PC-3 (cell line): Measurements from ENCODE around the gene CNPY3. TPM values are rescaled to one million over a fixed set of nuclear protein-coding genes. Genes with fewer than 3 reads are reported as not detected.
A peak's percentile ranks its signal among the peaks of the same experiment; 100 is the strongest.

Experiments used
- ATAC-seq: fragments of 200-7000 bp; cut with Tn5 transposase; 2 replicates; pipeline ENCODE4 v1.9.1; 2020; ENCODE audit warnings: mild to moderate bottlenecking, moderate library complexity
- BruUV-seq: library from RNA; stranded (reverse); fragments of 400-500 nt; replicated peaks from 2 replicates; lab custom pipeline; 2021; lab: Mats Ljungman, UMichigan
- CTCF ChIA-PET: fragments of 300-600 bp; sonication (Branson Sonifier 250); formaldehyde crosslinking; loops from one replicate; lab custom pipeline; 2022; ENCODE audit warnings: antibody characterized with exemption; lab: Charles Lee
- POLR2A ChIA-PET: fragments of 300-600 bp; sonication (Branson Sonifier 250); formaldehyde crosslinking; loops from one replicate; lab custom pipeline; 2022; ENCODE audit warnings: antibody characterized with exemption; ENCODE audit not compliant: unreplicated experiment; lab: Charles Lee
- DNase-seq: peaks from one replicate; pipeline ENCODE4 v3.0.0-alpha.2; 2015
- H2AFZ ChIP-seq: fragments of 300-600 bp; sonication (generic); 2 replicates; pipeline ENCODE4 v1.6.0; 2016; ENCODE audit warnings: antibody characterized with exemption, low read length
- H3F3A ChIP-seq: fragments of 300-600 bp; sonication (generic); one replicate; pipeline ENCODE4 v1.6.0; 2017; ENCODE audit warnings: antibody characterized with exemption, low read length, control low read depth, mild to moderate bottlenecking; ENCODE audit not compliant: unreplicated experiment
- H3K27ac ChIP-seq: fragments of 300-600 bp; sonication (generic); 2 replicates; pipeline ENCODE4 v1.5.1; 2016; ENCODE audit warnings: mild to moderate bottlenecking, low read length
- H3K27me3 ChIP-seq: fragments of 300-600 bp; sonication (generic); 2 replicates; pipeline ENCODE4 v1.6.1; 2016; ENCODE audit warnings: low read length, mixed read lengths
- H3K36me3 ChIP-seq: fragments of 300-600 bp; sonication (generic); 2 replicates; pipeline ENCODE4 v1.6.1; 2016; ENCODE audit warnings: low read depth, mixed run types, low read length, mixed read lengths
- H3K4me1 ChIP-seq: fragments of 300-600 bp; sonication (generic); 2 replicates; pipeline ENCODE4 v1.5.1; 2016; ENCODE audit warnings: low read length; ENCODE audit not compliant: insufficient read depth
- H3K4me2 ChIP-seq: fragments of 300-600 bp; sonication (generic); 2 replicates; pipeline ENCODE4 v1.6.0; 2016; ENCODE audit warnings: low read length
- H3K4me3 ChIP-seq: fragments of 300-600 bp; sonication (generic); 2 replicates; pipeline ENCODE4 v1.5.1; 2016; ENCODE audit warnings: mild to moderate bottlenecking, low read length, mixed read lengths
- H3K79me2 ChIP-seq: fragments of 300-600 bp; sonication (generic); 2 replicates; pipeline ENCODE4 v1.6.1; 2017; ENCODE audit warnings: low read length, mixed read lengths
- H3K9ac ChIP-seq: fragments of 300-600 bp; sonication (generic); 2 replicates; pipeline ENCODE4 v1.6.0; 2016; ENCODE audit warnings: mild to moderate bottlenecking, low read length
- H3K9me2 ChIP-seq: fragments of 300-600 bp; sonication (generic); replicated peaks from 2 replicates; pipeline ENCODE4 v1.6.1; 2016; ENCODE audit warnings: mixed run types, low read length, mixed read lengths
- H3K9me3 ChIP-seq: fragments of 300-600 bp; sonication (generic); 2 replicates; pipeline ENCODE4 v1.6.1; 2016; ENCODE audit warnings: low read length, mixed read lengths
- H4K20me1 ChIP-seq: fragments of 300-600 bp; sonication (generic); 2 replicates; pipeline ENCODE4 v1.6.1; 2016; ENCODE audit warnings: low read length, mixed read lengths
- EZH2 ChIP-seq: fragments of 300-600 bp; sonication (generic); IDR thresholded peaks from one replicate; pipeline ENCODE4 v1.6.1; 2017; ENCODE audit warnings: antibody characterized with exemption, mild to moderate bottlenecking, low read length; ENCODE audit not compliant: unreplicated experiment
- EZH2phosphoT487 ChIP-seq: fragments of 300-600 bp; sonication (generic); IDR thresholded peaks from 2 replicates; pipeline ENCODE4 v1.6.1; 2018; ENCODE audit warnings: mild to moderate bottlenecking, antibody characterized with exemption, low read length, borderline replicate concordance
- intact Hi-C: fragments of 100-400 bp; cut with micrococcal nuclease; formaldehyde crosslinking; loops from 2 replicates; pipeline ENCODE4 v1.9.0; 2023
- total RNA-seq: library from RNA; depleted of rRNA; stranded (reverse); fragments of >200 nt; gene quantifications from 2 replicates; pipeline ENCODE4 v1.2.3, GENCODE V29; 2014
- TF ChIP-seq, protein P1 (sequence below): fragments of 300-600 bp; sonication (generic); conservative IDR thresholded peaks from 2 replicates; pipeline ENCODE4 v1.5.1; 2017; ENCODE audit warnings: antibody characterized with exemption, low read depth, mild to moderate bottlenecking, low read length

The CNPY3 gene
- total RNA-seq, 1 experiment from 2014 or later = 37.5 TPM

DNA sequence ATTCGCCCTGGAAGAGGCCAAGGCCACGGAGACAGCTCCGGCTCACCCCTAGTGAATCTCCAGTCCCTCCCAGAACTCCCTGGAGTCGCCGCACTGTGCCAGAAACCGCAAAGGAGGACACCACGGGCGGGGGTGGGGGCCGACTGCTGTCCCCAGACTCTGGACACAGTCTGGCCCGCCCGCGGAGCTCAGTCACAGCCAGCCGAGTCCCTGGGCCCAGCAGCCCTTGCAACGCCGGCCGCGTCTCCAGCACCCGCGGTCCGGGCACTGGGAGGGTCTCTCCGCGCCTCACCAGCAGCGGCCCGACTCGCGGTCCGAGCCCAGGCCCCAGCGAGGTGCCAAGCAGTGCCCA lies 49.2 kb downstream of the CNPY3 start:
- Histone ChIP-seq H3K9me2 (no peaks in the 10 kb centered on the region), H3K9me3 (no peaks in the 10 kb centered on the region), H3K4me3 (peak overlapping the region; percentile 93), H3F3A (no peaks in the 10 kb centered on the region), H2AFZ (peak overlapping the region; percentile 96), H3K36me3 (no peaks in the 10 kb centered on the region), H3K27ac (peak overlapping the region; percentile 65), H3K4me1 (peaks cover 13% of the 10 kb centered on the region), H3K27me3 (no peaks in the 10 kb centered on the region), H3K79me2 (peaks cover 42% of the 10 kb centered on the region), H3K9ac (peak overlapping the region; percentile 91), H4K20me1 (no peaks in the 10 kb centered on the region), H3K4me2 (peak overlapping the region; percentile 95)
- ChIA-PET CTCF (interaction anchor here (0.5 kb wide), 1 partner anchor 71 kb away, joined by 3 read pairs; no protein-coding TSS in a partner anchor), POLR2A (interaction anchor here (0.6 to 0.8 kb wide), 3 partner anchors 17 to 58 kb away, joined by 3 to 11 read pairs (median 6); partner anchors contain the start of gene KLHDC3)
- DNase-seq (peak; percentile 32), ATAC-seq (peak; percentile 50)
- TF ChIP-seq EZH2phosphoT487 = no peak
- TF ChIP-seq, protein P1, sequence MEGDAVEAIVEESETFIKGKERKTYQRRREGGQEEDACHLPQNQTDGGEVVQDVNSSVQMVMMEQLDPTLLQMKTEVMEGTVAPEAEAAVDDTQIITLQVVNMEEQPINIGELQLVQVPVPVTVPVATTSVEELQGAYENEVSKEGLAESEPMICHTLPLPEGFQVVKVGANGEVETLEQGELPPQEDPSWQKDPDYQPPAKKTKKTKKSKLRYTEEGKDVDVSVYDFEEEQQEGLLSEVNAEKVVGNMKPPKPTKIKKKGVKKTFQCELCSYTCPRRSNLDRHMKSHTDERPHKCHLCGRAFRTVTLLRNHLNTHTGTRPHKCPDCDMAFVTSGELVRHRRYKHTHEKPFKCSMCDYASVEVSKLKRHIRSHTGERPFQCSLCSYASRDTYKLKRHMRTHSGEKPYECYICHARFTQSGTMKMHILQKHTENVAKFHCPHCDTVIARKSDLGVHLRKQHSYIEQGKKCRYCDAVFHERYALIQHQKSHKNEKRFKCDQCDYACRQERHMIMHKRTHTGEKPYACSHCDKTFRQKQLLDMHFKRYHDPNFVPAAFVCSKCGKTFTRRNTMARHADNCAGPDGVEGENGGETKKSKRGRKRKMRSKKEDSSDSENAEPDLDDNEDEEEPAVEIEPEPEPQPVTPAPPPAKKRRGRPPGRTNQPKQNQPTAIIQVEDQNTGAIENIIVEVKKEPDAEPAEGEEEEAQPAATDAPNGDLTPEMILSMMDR = no peak
- BruUV-seq = no TSS peak
- intact Hi-C loops = no loop called here

DNA sequence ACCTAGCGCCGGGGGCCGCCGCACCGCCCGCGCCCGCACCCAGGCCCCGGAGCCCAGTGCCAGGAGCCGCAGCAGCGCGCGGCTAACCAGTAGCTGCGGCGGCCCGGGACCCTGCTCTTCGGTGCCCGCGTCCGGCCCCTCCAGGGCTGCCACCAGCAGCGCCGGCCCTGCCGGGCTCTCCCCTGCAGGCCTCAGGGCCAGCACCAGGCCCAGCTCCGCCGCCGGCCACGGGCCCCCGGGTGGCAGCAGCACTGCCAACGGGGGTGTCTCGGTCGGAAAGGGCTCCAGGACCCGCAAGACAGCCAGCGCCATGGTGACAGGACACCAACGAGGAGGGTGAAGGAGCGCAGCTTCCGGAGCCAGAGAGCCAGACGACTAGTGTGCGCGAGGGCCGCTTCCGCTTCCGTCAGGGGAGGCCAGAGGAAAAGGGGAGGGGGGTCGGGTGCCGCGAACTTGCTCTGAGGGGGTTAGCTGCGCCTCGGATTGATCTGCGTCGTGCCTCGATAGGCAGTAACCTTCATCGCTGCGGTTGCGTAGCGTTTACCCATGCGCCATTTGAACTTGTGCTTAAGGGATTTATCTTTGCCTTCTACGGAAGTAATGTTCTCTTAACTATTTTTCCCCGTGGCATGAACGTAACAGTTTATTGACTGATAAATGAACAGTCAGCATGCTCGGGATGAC lies 49.7 kb downstream of the CNPY3 start, which contains the start of gene PEX6:
PEX6 (minus strand) TSS at position 343 of the 684 bp plus-strand sequence; CDS start at position 312, 31 bp downstream.
- Histone ChIP-seq H2AFZ (peak within 1 kb of the TSS; percentile 96), H4K20me1 (no peaks in the 10 kb centered on the region), H3F3A (no peaks in the 10 kb centered on the region), H3K79me2 (peaks cover 42% of the 10 kb centered on the region), H3K9ac (peak within 1 kb of the TSS; percentile 91), H3K27ac (peak within 1 kb of the TSS; percentile 65), H3K27me3 (no peaks in the 10 kb centered on the region), H3K4me2 (peak within 1 kb of the TSS; percentile 95), H3K9me2 (no peaks in the 10 kb centered on the region), H3K9me3 (no peaks in the 10 kb centered on the region), H3K4me1 (peaks cover 18% of the 10 kb centered on the region), H3K36me3 (no peaks in the 10 kb centered on the region), H3K4me3 (peak within 1 kb of the TSS; percentile 93)
- no TSS peak for BruUV-seq
- POLR2A ChIA-PET = interaction anchor here (0.6 to 0.8 kb wide), 3 partner anchors 18 to 57 kb away, joined by 3 to 11 read pairs (median 6); partner anchors contain the start of gene KLHDC3
- CTCF ChIA-PET = interaction anchor here (0.5 kb wide), 1 partner anchor 71 kb away, joined by 3 read pairs; no protein-coding TSS in a partner anchor
- peak; percentile 85 for ATAC-seq
- intact Hi-C loops = no loop called here
- peak; percentile 89 for DNase-seq
- TF ChIP-seq EZH2 = no peak
- TF ChIP-seq, protein P1 = no peak
- TF ChIP-seq EZH2phosphoT487 = no peak
